HG02610 (cell line): ENCODE data around the gene SERTAD2.

Experiments
- ATAC-seq: cut with Tn5 transposase; IDR thresholded peaks from one replicate; pipeline ENCODE4 v1.9.1; 2021; ENCODE audit warnings: mild to moderate bottlenecking, moderate library complexity; ENCODE audit not compliant: unreplicated experiment

SERTAD2 gene

DNA sequence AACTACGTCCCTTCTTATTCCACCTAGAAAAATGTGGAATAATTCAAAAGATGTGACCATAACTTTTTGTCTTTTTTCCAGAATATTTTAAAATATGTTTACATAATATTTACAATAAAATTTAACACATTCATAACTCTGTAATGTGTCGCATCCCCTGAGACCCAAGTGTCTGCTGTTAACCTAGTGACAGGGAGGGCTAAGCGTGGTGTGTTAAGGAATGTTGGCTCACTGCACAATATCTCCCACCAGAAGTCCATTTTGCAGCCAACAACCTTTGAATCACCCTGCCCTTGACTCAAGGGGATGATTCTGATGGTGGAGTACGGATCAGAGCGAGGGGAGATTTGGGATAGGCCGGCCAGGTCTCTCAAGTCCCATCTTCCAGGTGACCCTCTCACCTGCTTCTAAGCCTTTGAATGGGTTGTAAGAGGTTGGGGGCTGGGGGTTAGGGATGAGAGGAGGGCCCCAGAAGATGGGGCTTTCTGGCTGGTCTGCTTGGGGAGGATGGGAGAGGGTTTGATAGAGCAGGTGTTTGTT is 43.3 kb downstream of the SERTAD2 start:
- ATAC-seq: no peak

DNA sequence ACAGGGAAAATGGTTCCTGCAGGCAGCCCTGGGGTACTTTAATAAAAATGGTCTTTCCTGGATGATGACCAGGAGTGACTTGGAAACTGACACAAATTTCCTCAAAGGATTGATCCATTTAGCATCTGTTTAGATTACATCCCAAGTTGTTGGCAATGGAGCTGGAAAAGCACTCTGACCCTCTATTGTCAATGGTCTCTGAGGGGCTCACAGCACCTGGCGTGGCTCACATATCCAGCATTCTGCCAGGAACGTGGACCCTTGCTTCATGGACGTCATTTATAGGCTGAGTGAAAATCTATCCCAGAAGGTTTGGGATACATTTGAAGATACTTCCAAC is 43.8 kb downstream of the SERTAD2 start:
- ATAC-seq: no peak

GRCh38 chr2:64609227-64609941 is 44.3 kb downstream of the SERTAD2 start:
- peak; percentile 20 for ATAC-seq

DNA sequence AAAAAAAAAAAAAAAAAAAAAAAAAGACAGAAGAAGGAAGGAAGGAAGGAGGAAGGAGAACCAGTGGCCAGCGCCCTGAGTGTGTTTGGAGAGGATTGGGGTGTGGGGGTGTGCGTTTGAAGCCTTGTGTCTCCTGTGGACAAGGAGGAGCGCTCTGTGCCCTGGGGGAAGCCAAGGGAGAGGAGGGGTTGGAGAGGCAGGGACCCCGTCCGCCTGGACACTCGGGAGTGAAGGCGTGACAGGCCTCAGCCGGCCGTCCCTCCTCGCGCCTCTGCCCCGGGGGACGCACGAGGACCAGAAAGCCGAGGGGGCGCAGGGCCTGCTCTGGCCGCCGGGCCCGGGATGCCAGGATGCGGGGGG is 44.9 kb downstream of the SERTAD2 start:
- no peak for ATAC-seq

- ATAC-seq: no peak
Measured at GRCh38 chr2:64607381-64608304, 46.1 kb downstream of the SERTAD2 start.

GRCh38 chr2:64606479-64607363 is 47.0 kb downstream of the SERTAD2 start:
- ATAC-seq: peak; percentile 83

DNA sequence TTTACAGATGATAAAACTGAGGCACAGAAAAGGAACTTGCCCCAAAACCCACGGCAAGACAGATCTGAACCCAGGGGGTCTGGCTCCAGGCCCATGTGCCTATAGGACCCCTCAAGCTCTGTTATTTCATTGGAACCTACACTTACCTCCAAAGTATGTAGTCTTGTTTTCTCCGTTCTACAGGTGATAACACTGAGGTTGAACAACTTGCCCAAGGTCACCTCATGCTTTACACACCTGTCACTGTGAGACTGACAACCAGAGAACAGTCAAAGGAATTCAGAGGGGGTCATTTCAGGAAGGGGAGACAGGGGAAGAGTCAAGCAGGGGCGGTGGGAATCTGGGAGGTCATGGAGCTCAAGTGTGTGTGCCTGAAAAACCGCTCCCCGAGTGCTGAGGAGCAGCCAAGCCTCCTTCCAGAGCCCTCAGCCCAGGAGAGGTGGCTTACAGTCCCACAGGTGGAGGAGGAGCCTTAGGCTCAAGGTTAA is 47.7 kb downstream of the SERTAD2 start:
- no peak for ATAC-seq

- ATAC-seq: no peak
Measured at GRCh38 chr2:64605026-64605471, 48.7 kb downstream of the SERTAD2 start.

GRCh38 chr2:64604155-64604554 is 49.6 kb downstream of the SERTAD2 start:
- ATAC-seq: no peak

DNA sequence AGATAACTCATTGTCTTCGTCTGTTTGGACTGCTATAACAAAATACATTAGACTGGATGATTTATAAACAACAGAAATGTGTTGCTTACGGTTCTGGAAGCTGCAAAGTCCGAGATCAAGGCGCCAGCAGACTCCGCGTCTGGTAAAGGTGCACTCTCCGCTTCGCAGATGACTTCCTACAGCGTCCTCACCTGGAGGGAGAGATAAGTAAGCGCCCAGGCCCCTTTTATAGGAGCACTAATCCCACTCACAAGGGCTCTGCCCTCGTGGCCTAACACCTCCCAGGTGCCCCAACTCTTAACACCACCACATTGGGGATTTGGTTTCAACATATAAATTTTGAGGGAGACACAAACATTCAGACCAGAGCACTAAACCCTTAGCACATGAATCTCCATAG is 51.3 kb downstream of the SERTAD2 start:
- no peak for ATAC-seq

- ATAC-seq: no peak
Measured at GRCh38 chr2:64601785-64602391, 51.8 kb downstream of the SERTAD2 start.

DNA sequence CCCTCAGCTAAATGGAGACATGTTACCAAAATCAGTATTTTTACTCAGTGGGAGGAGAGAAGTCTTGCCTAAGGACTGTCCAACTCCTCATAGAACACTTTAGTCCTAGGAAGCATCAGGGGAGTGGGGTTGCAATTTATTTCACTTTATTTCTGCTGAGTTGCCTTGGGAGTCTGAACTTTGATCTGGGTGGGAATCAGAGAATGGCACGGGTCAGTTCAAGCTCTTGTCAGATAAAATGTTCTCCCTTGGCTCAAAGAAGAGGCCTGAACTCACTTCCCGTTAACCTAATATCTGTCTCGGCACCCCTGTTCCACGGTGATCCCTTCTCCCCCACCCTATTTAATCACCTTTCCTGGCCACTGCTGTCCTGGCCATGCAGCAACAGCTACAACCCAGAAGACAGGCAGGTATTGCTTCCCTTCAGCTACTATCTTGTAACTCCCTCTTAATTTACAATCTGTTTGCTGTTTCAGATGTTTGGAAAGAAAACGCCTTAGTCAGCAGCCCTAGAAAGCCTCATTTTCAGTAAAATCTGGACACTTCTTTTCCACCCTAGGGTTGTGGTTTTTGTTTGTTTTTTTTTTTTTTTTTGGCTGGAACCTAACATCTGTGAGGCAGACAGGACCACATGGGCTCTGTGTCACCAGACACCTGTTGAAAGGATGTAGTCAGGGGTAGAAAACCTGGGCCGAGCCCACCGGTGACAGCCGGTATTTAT is 52.5 kb downstream of the SERTAD2 start:
- ATAC-seq: no peak

- no peak for ATAC-seq
Measured at GRCh38 chr2:64599469-64599868, 54.2 kb downstream of the SERTAD2 start.

- no peak for ATAC-seq
Measured at GRCh38 chr2:64598226-64598625, 55.5 kb downstream of the SERTAD2 start.

GRCh38 chr2:64595397-64596176 is 58.1 kb downstream of the SERTAD2 start:
- no peak for ATAC-seq

GRCh38 chr2:64594226-64594989 is 59.3 kb downstream of the SERTAD2 start:
- ATAC-seq: no peak

GRCh38 chr2:64593035-64593655 is 60.6 kb downstream of the SERTAD2 start:
- no peak for ATAC-seq

GRCh38 chr2:64591188-64591587 is 62.5 kb downstream of the SERTAD2 start:
- ATAC-seq: peak; percentile 60
